ENCODE measurements around the gene FHAD1.

GRCh38 chr1:15311880-15312279 is 64.9 kb downstream of the FHAD1 start:
- no peak for TF ChIP-seq ID3 (CRISPR knock-in tag; IDR thresholded peaks at IDR 0.05)
- no peak for TF ChIP-seq ID3 (tag; IDR thresholded peaks at IDR 0.05)
- TF ChIP-seq ETV5 (CRISPR knock-in tag; IDR thresholded peaks at IDR 0.05; ENCODE audit: low read depth), result no peak
- no peak for TF ChIP-seq HDAC2 (IDR thresholded peaks at IDR 0.05)
- TF ChIP-seq ZBTB40 (IDR thresholded peaks at IDR 0.05), result no peak
- TF ChIP-seq ZBTB40 (CRISPR knock-in tag; IDR thresholded peaks at IDR 0.05), result no peak
- no peak for TF ChIP-seq SMARCA4 (IDR thresholded peaks at IDR 0.05)

All from K562 (cell line).